ENCODE data around the gene AFAP1. TPM values are rescaled to one million over a fixed set of nuclear protein-coding genes. Genes with fewer than 3 reads are reported as not detected.

The AFAP1 gene
- total and polyA plus RNA-seq, 2 donors (not counting 3 experiments of a cell fraction or from before 2014, with no cell fraction given): 32.3 to 103 TPM

DNA sequence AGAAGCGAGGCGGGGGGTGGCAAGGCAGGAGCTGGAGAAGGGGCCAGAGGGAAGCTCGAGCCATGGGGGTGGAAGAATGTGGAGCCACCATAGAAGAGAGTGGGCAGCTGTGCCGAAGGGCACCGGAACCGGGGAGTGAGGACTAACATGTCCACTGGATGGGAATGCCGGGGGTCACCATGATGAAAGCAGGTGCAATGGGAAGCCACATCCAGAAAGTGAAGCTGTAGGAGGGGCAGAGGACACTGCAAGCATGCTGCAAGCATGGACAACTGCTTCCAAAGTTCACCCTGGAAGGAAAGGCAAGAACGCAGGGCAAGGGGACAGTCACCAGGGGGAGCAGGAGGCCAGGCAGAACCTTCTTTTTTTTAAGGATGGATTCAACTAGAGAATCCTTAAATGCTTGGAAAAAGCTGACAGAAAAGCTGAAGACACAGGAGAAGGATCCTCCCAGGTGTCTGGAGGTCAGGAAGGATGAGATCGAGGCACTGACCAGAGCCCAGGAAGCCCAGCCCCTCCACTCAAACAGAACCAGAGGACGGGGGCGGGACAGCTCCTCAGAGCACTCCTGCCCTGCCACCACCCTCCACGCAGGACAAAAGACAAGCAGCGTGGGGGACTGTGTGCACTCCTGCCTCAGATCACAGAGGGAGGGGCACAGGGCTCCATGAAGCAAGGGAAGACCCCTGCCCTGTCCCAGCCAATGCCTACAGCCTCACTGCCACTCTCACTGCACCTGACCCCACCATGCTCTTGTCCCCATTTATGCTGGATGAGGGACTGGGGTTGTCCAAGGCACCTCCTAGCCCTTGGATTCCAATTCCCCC lies 169.2 kb downstream of the AFAP1 start:
- Histone ChIP-seq H3K9me1 (replicated peaks; ENCODE audit: control insufficient read depth, extremely low read depth, insufficient read depth, low read length) (no peaks in the 10 kb centered on the region), H3K4me2 (ENCODE audit: insufficient read depth, low read length) (no peak overlapping the region), H3K4me1 (ENCODE audit: control insufficient read depth, extremely low read depth, insufficient read depth, low read length) (no peaks in the 10 kb centered on the region), H2AFZ (ENCODE audit: low read depth, low read length) (no peak overlapping the region), H3K9ac (replicated peaks; ENCODE audit: extremely low read depth, insufficient read depth, low read length) (no peak overlapping the region), H3K27ac (ENCODE audit: insufficient read depth, low read depth, low read length) (no peak overlapping the region), H3K27me3 (ENCODE audit: control insufficient read depth in 2 of 2, insufficient read depth in 2 of 2, low read length in 2 of 2) (no peaks in the 10 kb centered on the region), H3K79me2 (ENCODE audit: control insufficient read depth, insufficient read depth, low read length) (peaks cover 10% of the 10 kb centered on the region), H4K20me1 (replicated peaks; ENCODE audit: control insufficient read depth, extremely low read depth, insufficient read depth, low read length) (no peaks in the 10 kb centered on the region), H3K4me3 (replicated peaks in 1 of 3; ENCODE audit: insufficient read depth in 1 of 3, low read depth in 1 of 3, low read length in 3 of 3) (no peak overlapping the region), H3K36me3 (ENCODE audit: control insufficient read depth in 2 of 2, extremely low read depth in 1 of 2, insufficient read depth in 2 of 2, low read length in 2 of 2) (peaks cover 50 to 74% of the 10 kb centered on the region in 2 experiments), H3K9me3 (replicated peaks; ENCODE audit: control insufficient read depth, insufficient read depth, low read length) (no peaks in the 10 kb centered on the region)
- no peak for TF ChIP-seq POLR2A (IDR thresholded peaks at IDR 0.05; ENCODE audit: low read depth, low read length)
- peak; percentile 47 to 61 for TF ChIP-seq CTCF (IDR thresholded peaks at IDR 0.05; ENCODE audit: extremely low read depth in 1 of 2, insufficient read depth in 1 of 2, low read depth in 1 of 2, low read length in 2 of 2)
- TF ChIP-seq POLR2AphosphoS5 (IDR thresholded peaks at IDR 0.05; ENCODE audit: insufficient read depth, low read depth, low read length): peak; percentile 10
- dilution Hi-C loops (cut with MboI; ENCODE audit: extremely low pct_ligation_motif_present, low sequenced_read_pairs) (no loop called here), intact Hi-C loops (cut with micrococcal nuclease) (loop anchor here (1.0 kb wide), 2 partner anchors 32 to 217 kb away; no protein-coding TSS in a partner anchor)
- no TSS peak for BruUV-seq (replicated peaks)
- peak; percentile 14 for DNase-seq (ENCODE audit: low read depth, low spot score)
- peak; percentile 59 for FAIRE-seq
- ChIA-PET CTCF (interaction anchor here (0.7 to 2.8 kb wide), 9 partner anchors 10 to 219 kb away, joined by 3 to 36 read pairs (median 4); no protein-coding TSS in a partner anchor), POLR2A (no interaction called here)
